VCaP (cell line): ENCODE data around the gene FAM20C.
"Not testable (repeated sequence)": the region's sequence is repeated elsewhere in the genome, so short reads cannot be mapped to it uniquely, and the experiment has no call there.

Source experiments
- H3K27ac ChIP-seq: fragments of 450-650 bp; 2 replicates; pipeline ENCODE4 v1.5.1; 2017
- CTCF ChIP-seq: fragments of 450-650 bp; conservative IDR thresholded peaks from 2 replicates; pipeline ENCODE4 v1.5.1; 2017; ENCODE audit warnings: mild to moderate bottlenecking, moderate library complexity

FAM20C gene

GRCh38 chr7:205115-206010 lies 13.0 kb downstream of the FAM20C start:
- TF ChIP-seq CTCF = no peak
- no peak overlapping the region for H3K27ac ChIP-seq

GRCh38 chr7:206351-206750 lies 14.0 kb downstream of the FAM20C start:
- not testable (repeated sequence) for H3K27ac ChIP-seq

- TF ChIP-seq CTCF = peak; percentile 12; the same call in 1 of the 2 replicates
- no peak overlapping the region for H3K27ac ChIP-seq
Measured at GRCh38 chr7:207418-208129, 15.2 kb downstream of the FAM20C start.

- TF ChIP-seq CTCF = no peak
- no peak overlapping the region for H3K27ac ChIP-seq
Measured at GRCh38 chr7:208130-208673, 15.8 kb downstream of the FAM20C start.

- no peak for TF ChIP-seq CTCF
Measured at GRCh38 chr7:208816-209215, 16.4 kb downstream of the FAM20C start.

GRCh38 chr7:209416-209815 lies 17.0 kb downstream of the FAM20C start:
- H3K27ac ChIP-seq = no peak overlapping the region
- no peak for TF ChIP-seq CTCF

More at GRCh38 chr7:208816-209215, 16.4 kb downstream of the FAM20C start:
- no peak overlapping the region for H3K27ac ChIP-seq

GRCh38 chr7:209906-210305 lies 17.5 kb downstream of the FAM20C start:
- H3K27ac ChIP-seq = no peak overlapping the region
- no peak for TF ChIP-seq CTCF
